WTC11 (cell line): ENCODE data around the gene ZNF57. TPM values are rescaled to one million over a fixed set of nuclear protein-coding genes. Genes with fewer than 3 reads are reported as not detected.

Source experiments
- ATAC-seq: fragments of 200-7000 bp; cut with Tn5 transposase; 2 replicates; pipeline ENCODE4 v1.10.0; 2021; ENCODE audit warnings: mild to moderate bottlenecking, moderate library complexity
- CTCF ChIA-PET: fragments of 300-600 bp; sonication (Branson Sonifier 250); formaldehyde crosslinking; loops from one replicate; lab custom pipeline; 2021; ENCODE audit warnings: antibody characterized with exemption; lab: Charles Lee
- POLR2A ChIA-PET: fragments of 350-600 bp; sonication (Branson Sonifier 250); formaldehyde crosslinking; loops from one replicate; lab custom pipeline; 2021; ENCODE audit warnings: antibody characterized with exemption; lab: Charles Lee
- DNase-seq: peaks from one replicate; pipeline ENCODE4 v3.0.0; 2021; ENCODE audit warnings: low spot score
- H3K27ac Mint-ChIP-seq: 2 replicates; pipeline ENCODE4 v1.8.0; 2021; ENCODE audit warnings: mixed read lengths
- H3K27me3 Mint-ChIP-seq: 2 replicates; pipeline ENCODE4 v1.8.0; 2021; ENCODE audit warnings: low read depth, mild to moderate bottlenecking, moderate library complexity, mixed read lengths
- H3K36me3 Mint-ChIP-seq: 2 replicates; pipeline ENCODE4 v1.8.0; 2021; ENCODE audit warnings: mixed read lengths
- H3K4me1 Mint-ChIP-seq: 2 replicates; pipeline ENCODE4 v1.8.0; 2022; ENCODE audit warnings: mixed read lengths
- H3K4me3 Mint-ChIP-seq: 2 replicates; pipeline ENCODE4 v1.8.0; 2021; ENCODE audit warnings: mild to moderate bottlenecking, moderate library complexity, mixed read lengths
- H3K9me3 Mint-ChIP-seq: 2 replicates; pipeline ENCODE4 v1.8.0; 2021; ENCODE audit warnings: mixed read lengths
- ATF1 ChIP-seq: sonication (generic); formaldehyde crosslinking; IDR thresholded peaks from 2 replicates; pipeline ENCODE4 v1.8.1; 2023; ENCODE audit warnings: mild to moderate bottlenecking, moderate library complexity, missing genetic modification reagents
- CREB1 ChIP-seq: sonication (generic); formaldehyde crosslinking; IDR thresholded peaks from 2 replicates; pipeline ENCODE4 v1.8.0; 2023; ENCODE audit warnings: mild to moderate bottlenecking, missing genetic modification reagents
- E2F4 ChIP-seq: sonication (generic); formaldehyde crosslinking; IDR thresholded peaks from 2 replicates; pipeline ENCODE4 v1.8.1; 2022; ENCODE audit warnings: low read depth, mild to moderate bottlenecking, moderate library complexity, missing genetic modification reagents, borderline replicate concordance
- E2F5 ChIP-seq: sonication (generic); formaldehyde crosslinking; IDR thresholded peaks from 2 replicates; pipeline ENCODE4 v1.8.1; 2022; ENCODE audit warnings: mild to moderate bottlenecking, moderate library complexity, missing genetic modification reagents
- FOXK1 ChIP-seq: sonication (generic); formaldehyde crosslinking; IDR thresholded peaks from 2 replicates; pipeline ENCODE4 v1.8.0; 2022; ENCODE audit warnings: mild to moderate bottlenecking, moderate library complexity, missing genetic modification reagents
- FOXP4 ChIP-seq: sonication (generic); formaldehyde crosslinking; IDR thresholded peaks from 2 replicates; pipeline ENCODE4 v1.8.0; 2022; ENCODE audit warnings: mild to moderate bottlenecking, missing genetic modification reagents
- GRHL2 ChIP-seq: fragments of 250-450 bp; sonication (Bioruptor Pico); IDR thresholded peaks from 2 replicates; pipeline ENCODE4 v1.8.0; 2022; ENCODE audit warnings: mild to moderate bottlenecking, moderate library complexity; ENCODE audit not compliant: insufficient replicate concordance, severe bottlenecking
- JAZF1 ChIP-seq: fragments of 250-450 bp; sonication (Bioruptor Pico); IDR thresholded peaks from 2 replicates; pipeline ENCODE4 v1.9.0; 2021; ENCODE audit warnings: moderate library complexity, mild to moderate bottlenecking, inconsistent platforms
- MLX ChIP-seq: sonication (generic); formaldehyde crosslinking; IDR thresholded peaks from 2 replicates; pipeline ENCODE4 v1.8.1; 2023; ENCODE audit warnings: mild to moderate bottlenecking, missing genetic modification reagents, moderate library complexity
- STAT6 ChIP-seq: sonication (generic); formaldehyde crosslinking; conservative IDR thresholded peaks from 2 replicates; pipeline ENCODE4 v1.8.1; 2023; ENCODE audit warnings: mild to moderate bottlenecking, low read depth, missing genetic modification reagents, moderate library complexity
- USF1 ChIP-seq: sonication (generic); formaldehyde crosslinking; IDR thresholded peaks from 2 replicates; pipeline ENCODE4 v1.8.0; 2022; ENCODE audit warnings: mild to moderate bottlenecking, missing genetic modification reagents
- ZNF232 ChIP-seq: sonication (generic); formaldehyde crosslinking; IDR thresholded peaks from 2 replicates; pipeline ENCODE4 v1.8.0; 2022; ENCODE audit warnings: mild to moderate bottlenecking, missing genetic modification reagents
- ZNF425 ChIP-seq: fragments of 250-450 bp; sonication (Bioruptor Pico); conservative IDR thresholded peaks from 2 replicates; pipeline ENCODE4 v1.9.0; 2021; ENCODE audit warnings: mild to moderate bottlenecking
- ZNF532 ChIP-seq: fragments of 250-450 bp; sonication (Bioruptor Pico); IDR thresholded peaks from 2 replicates; pipeline ENCODE4 v1.9.0; 2021; ENCODE audit warnings: mild to moderate bottlenecking, borderline replicate concordance
- ZSCAN18 ChIP-seq: fragments of 250-450 bp; sonication (Bioruptor Pico); IDR thresholded peaks from 2 replicates; pipeline ENCODE4 v2.1.2; 2022; ENCODE audit warnings: mild to moderate bottlenecking, moderate library complexity
- total RNA-seq: library from RNA; stranded (reverse); gene quantifications from 3 replicates; pipeline ENCODE4 v1.2.3, GENCODE V29; 2021

ZNF57 gene
- total RNA-seq, 1 experiment from 2014 or later: 8.9 TPM

GRCh38 chr19:2863816-2864215, 36.9 kb upstream of the ZNF57 start (continued):
- no peak for TF ChIP-seq CREB1 (CRISPR knock-in tag)
- no peak for TF ChIP-seq ZSCAN18 (CRISPR knock-in tag)
- no peak for TF ChIP-seq JAZF1 (CRISPR knock-in tag)
- TF ChIP-seq ATF1 (CRISPR knock-in tag): no peak
- TF ChIP-seq ZNF232 (CRISPR knock-in tag): no peak
- no peak for TF ChIP-seq USF1 (CRISPR knock-in tag)
- no peak for TF ChIP-seq E2F4
- no peak for TF ChIP-seq FOXP4 (CRISPR knock-in tag)
- TF ChIP-seq, all 79 proteins: peak for 0

- DNase-seq (no peak), ATAC-seq (no peak)
- peaks cover 59% of the 10 kb centered on the region for H3K9me3 Mint-ChIP-seq
- peaks cover 29% of the 10 kb centered on the region for H3K36me3 Mint-ChIP-seq
- no peak overlapping the region for H3K4me3 Mint-ChIP-seq
- no peaks in the 10 kb centered on the region for H3K4me1 Mint-ChIP-seq
- ChIA-PET CTCF (no interaction called here), POLR2A (no interaction called here)
- H3K27me3 Mint-ChIP-seq: peaks cover 20% of the 10 kb centered on the region
- no peak overlapping the region for H3K27ac Mint-ChIP-seq
- TF ChIP-seq ZNF532 (CRISPR knock-in tag) (no peak), E2F5 (CRISPR knock-in tag) (no peak), FOXK1 (no peak), STAT6 (no peak), MLX (CRISPR knock-in tag) (no peak), ZNF425 (CRISPR knock-in tag) (no peak), GRHL2 (CRISPR knock-in tag) (no peak)
Measured at GRCh38 chr19:2865334-2866100, 35.2 kb upstream of the ZNF57 start.
